Measurements from ENCODE around the gene LDLRAD4.

Gene LDLRAD4

DNA sequence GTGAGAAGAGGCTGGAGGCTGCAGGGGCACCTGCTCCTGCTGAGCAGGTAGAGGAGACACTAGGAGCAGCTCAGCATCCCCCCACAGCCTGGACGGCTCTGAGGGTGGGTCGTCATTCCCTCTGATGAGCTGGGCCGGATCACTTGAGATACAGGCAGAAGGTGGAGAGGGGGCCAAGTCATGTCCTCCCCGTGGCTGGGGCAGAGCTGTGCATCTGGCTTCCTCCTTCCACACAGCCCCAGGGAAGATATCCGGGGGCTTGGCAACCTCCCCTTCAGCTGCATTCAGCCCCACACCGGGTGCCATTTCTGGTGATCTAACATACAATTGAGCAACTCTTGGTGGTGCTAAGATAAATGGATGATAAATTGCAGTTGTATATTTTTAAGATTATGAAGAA lies 236.9 kb downstream of the LDLRAD4 start:
- no peaks in the 10 kb centered on the region for H3K9me3 ChIP-seq (ENCODE audit: control insufficient read depth in 2 of 2, low read length in 2 of 2)
- no peak overlapping the region for H3K9ac ChIP-seq (ENCODE audit: low read depth in 1 of 2, low read length in 2 of 2)
- H3K27ac ChIP-seq (ENCODE audit: low read depth in 2 of 2, low read length in 2 of 2) = no peak overlapping the region
- H3K27me3 ChIP-seq (ENCODE audit: control insufficient read depth in 2 of 2, insufficient read depth in 2 of 2, low read length in 2 of 2) = no peaks in the 10 kb centered on the region
- no peaks in the 10 kb centered on the region for H3K36me3 ChIP-seq (ENCODE audit: control insufficient read depth in 2 of 2, insufficient read depth in 2 of 2, low read length in 2 of 2)
- H3K4me1 ChIP-seq (ENCODE audit: control insufficient read depth in 2 of 2, insufficient read depth in 2 of 2, low read length in 2 of 2) = no peaks in the 10 kb centered on the region
- no peak overlapping the region for H3K4me3 ChIP-seq (ENCODE audit: low read length in 2 of 2)

DNA sequence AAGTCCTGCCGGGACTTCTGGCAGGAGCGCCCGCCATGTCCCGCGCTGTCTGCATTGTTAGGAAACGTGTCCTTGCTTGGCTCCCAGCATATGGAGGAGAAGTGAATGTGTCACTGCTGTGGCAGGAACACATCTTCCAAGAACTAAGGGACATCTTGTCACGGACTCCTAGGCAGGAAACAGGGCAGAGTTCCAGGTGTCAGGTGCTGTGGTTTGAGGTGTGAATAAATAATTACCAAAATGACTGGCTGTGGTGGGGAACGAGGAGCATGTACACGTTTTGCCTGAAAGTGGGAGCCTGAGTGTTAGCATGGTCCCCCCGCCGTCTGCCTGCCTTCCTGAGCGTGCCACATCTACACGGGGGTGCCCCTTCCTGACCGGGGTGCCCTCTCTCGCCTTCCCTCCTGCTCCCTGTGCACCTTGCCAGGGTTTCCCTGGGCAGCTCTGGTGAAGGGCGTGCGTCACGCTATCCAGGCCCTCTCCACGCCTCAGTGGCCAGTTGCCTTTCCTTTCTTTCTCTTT lies 237.5 kb downstream of the LDLRAD4 start:
- Histone ChIP-seq H3K36me3 (ENCODE audit: control insufficient read depth in 2 of 2, insufficient read depth in 2 of 2, low read length in 2 of 2) (no peaks in the 10 kb centered on the region), H3K4me3 (ENCODE audit: low read length in 2 of 2) (no peak overlapping the region), H3K27me3 (ENCODE audit: control insufficient read depth in 2 of 2, insufficient read depth in 2 of 2, low read length in 2 of 2) (no peaks in the 10 kb centered on the region), H3K9me3 (ENCODE audit: control insufficient read depth in 2 of 2, low read length in 2 of 2) (no peaks in the 10 kb centered on the region), H3K4me1 (ENCODE audit: control insufficient read depth in 2 of 2, insufficient read depth in 2 of 2, low read length in 2 of 2) (no peaks in the 10 kb centered on the region), H3K27ac (ENCODE audit: low read depth in 2 of 2, low read length in 2 of 2) (no peak overlapping the region), H3K9ac (ENCODE audit: low read depth in 1 of 2, low read length in 2 of 2) (no peak overlapping the region)

DNA sequence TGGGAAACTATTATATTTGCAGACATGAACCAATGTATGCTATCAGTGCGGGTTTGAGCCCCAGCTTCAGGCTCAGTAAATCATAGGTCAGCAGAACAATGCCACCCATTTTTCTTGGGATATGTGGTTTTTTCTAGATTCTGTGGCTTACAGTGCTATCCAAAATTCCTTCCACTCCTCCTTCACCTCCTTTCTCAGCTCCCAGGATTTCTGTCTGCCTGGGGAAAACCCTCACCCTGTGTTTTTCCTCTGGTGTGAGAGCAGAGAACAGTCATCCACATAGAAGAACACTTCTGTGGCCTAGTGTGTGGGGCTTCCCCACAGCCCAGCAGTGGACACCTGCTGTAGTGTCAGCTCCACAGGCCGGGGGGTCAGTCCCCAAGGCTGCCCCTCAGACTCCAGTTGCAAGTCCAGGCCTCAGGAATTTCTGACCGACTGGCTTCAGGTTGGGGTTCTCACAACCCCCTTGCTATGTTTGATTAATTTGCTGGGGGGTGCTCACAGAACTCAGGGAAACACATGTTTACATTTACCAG lies 238.2 kb downstream of the LDLRAD4 start:
- Histone ChIP-seq H3K36me3 (ENCODE audit: control insufficient read depth in 2 of 2, insufficient read depth in 2 of 2, low read length in 2 of 2) (no peaks in the 10 kb centered on the region), H3K4me1 (ENCODE audit: control insufficient read depth in 2 of 2, insufficient read depth in 2 of 2, low read length in 2 of 2) (no peaks in the 10 kb centered on the region), H3K9ac (ENCODE audit: low read depth in 1 of 2, low read length in 2 of 2) (no peak overlapping the region), H3K4me3 (ENCODE audit: low read length in 2 of 2) (no peak overlapping the region), H3K27ac (ENCODE audit: low read depth in 2 of 2, low read length in 2 of 2) (no peak overlapping the region), H3K9me3 (ENCODE audit: control insufficient read depth in 2 of 2, low read length in 2 of 2) (no peaks in the 10 kb centered on the region), H3K27me3 (ENCODE audit: control insufficient read depth in 2 of 2, insufficient read depth in 2 of 2, low read length in 2 of 2) (no peaks in the 10 kb centered on the region)

DNA sequence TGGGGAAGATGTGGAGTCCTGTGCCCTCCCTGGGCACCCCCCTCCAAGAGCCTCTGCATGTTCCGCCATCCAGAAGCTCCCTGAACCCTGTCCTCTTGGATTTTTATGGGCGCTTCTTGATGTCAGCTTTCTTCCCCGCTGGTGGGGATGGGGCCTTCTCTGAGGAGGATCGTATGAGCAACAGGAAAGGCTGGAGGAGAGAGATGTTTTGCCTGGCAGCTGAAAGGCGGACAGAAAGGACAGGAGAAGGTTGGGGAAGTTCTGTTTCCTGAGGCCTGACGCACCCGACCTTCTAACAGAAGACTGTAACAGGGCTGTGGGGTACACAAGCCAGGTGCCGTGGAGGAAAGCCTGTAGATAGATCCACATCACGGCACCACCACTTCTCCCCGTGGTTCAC lies 238.8 kb downstream of the LDLRAD4 start:
- no peaks in the 10 kb centered on the region for H3K9me3 ChIP-seq (ENCODE audit: control insufficient read depth in 2 of 2, low read length in 2 of 2)
- no peak overlapping the region for H3K27ac ChIP-seq (ENCODE audit: low read depth in 2 of 2, low read length in 2 of 2)
- H3K9ac ChIP-seq (ENCODE audit: low read depth in 1 of 2, low read length in 2 of 2) = no peak overlapping the region
- no peaks in the 10 kb centered on the region for H3K27me3 ChIP-seq (ENCODE audit: control insufficient read depth in 2 of 2, insufficient read depth in 2 of 2, low read length in 2 of 2)
- H3K4me1 ChIP-seq (ENCODE audit: control insufficient read depth in 2 of 2, insufficient read depth in 2 of 2, low read length in 2 of 2) = no peaks in the 10 kb centered on the region
- no peak overlapping the region for H3K4me3 ChIP-seq (ENCODE audit: low read length in 2 of 2)
- no peaks in the 10 kb centered on the region for H3K36me3 ChIP-seq (ENCODE audit: control insufficient read depth in 2 of 2, insufficient read depth in 2 of 2, low read length in 2 of 2)

DNA sequence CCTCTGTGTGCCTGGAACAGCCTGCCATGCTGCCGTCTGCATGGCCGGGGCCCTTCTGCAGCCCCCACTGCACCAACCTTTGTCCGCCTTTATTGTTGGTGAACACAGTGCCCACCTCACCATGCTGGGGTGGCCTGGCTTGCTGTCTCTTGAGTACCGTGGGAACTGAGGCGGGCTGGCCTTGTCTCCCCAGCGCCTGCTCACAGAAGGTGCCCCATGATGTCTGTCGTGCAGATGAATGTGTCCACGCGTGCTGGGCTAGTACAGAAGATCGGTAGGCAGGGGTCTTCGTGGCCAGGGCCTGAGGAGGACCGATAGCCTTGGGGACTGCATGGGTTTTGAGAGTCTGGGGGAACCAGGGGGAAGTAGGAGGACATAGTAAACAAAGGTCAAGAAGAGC lies 242.4 kb downstream of the LDLRAD4 start:
- Histone ChIP-seq H3K27ac (ENCODE audit: low read depth in 2 of 2, low read length in 2 of 2) (no peak overlapping the region), H3K4me3 (ENCODE audit: low read length in 2 of 2) (no peak overlapping the region), H3K9ac (ENCODE audit: low read depth in 1 of 2, low read length in 2 of 2) (no peak overlapping the region), H3K36me3 (ENCODE audit: control insufficient read depth in 2 of 2, insufficient read depth in 2 of 2, low read length in 2 of 2) (no peaks in the 10 kb centered on the region), H3K9me3 (ENCODE audit: control insufficient read depth in 2 of 2, low read length in 2 of 2) (no peaks in the 10 kb centered on the region), H3K27me3 (ENCODE audit: control insufficient read depth in 2 of 2, insufficient read depth in 2 of 2, low read length in 2 of 2) (no peaks in the 10 kb centered on the region), H3K4me1 (ENCODE audit: control insufficient read depth in 2 of 2, insufficient read depth in 2 of 2, low read length in 2 of 2) (peaks cover 0 to 4% of the 10 kb centered on the region in 2 donors)

DNA sequence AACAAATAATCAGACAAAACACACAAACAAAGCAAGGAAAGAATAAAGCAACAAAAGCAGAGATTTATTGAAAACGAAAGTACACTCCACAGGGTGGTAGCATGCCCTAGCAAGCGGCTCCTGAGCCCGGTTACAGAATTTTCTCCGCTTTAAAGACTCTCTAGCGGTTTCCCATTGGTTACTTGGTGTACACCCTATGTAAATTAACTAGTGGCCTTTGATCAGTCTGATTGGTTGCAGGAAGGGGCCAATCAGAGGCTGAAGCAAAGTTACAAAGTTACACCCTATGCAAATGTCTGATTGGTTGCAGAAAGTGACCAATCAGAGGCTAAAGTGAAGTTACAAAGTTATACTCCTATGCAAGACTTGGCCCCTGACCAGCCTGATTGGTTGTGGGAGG lies 242.9 kb downstream of the LDLRAD4 start:
- Histone ChIP-seq H3K4me1 (ENCODE audit: control insufficient read depth in 2 of 2, insufficient read depth in 2 of 2, low read length in 2 of 2) (peaks cover 0 to 4% of the 10 kb centered on the region in 2 donors), H3K9ac (ENCODE audit: low read depth in 1 of 2, low read length in 2 of 2) (no peak overlapping the region), H3K36me3 (ENCODE audit: control insufficient read depth in 2 of 2, insufficient read depth in 2 of 2, low read length in 2 of 2) (no peaks in the 10 kb centered on the region), H3K9me3 (ENCODE audit: control insufficient read depth in 2 of 2, low read length in 2 of 2) (no peaks in the 10 kb centered on the region), H3K4me3 (ENCODE audit: low read length in 2 of 2) (no peak overlapping the region), H3K27me3 (ENCODE audit: control insufficient read depth in 2 of 2, insufficient read depth in 2 of 2, low read length in 2 of 2) (no peaks in the 10 kb centered on the region), H3K27ac (ENCODE audit: low read depth in 2 of 2, low read length in 2 of 2) (no peak overlapping the region)

DNA sequence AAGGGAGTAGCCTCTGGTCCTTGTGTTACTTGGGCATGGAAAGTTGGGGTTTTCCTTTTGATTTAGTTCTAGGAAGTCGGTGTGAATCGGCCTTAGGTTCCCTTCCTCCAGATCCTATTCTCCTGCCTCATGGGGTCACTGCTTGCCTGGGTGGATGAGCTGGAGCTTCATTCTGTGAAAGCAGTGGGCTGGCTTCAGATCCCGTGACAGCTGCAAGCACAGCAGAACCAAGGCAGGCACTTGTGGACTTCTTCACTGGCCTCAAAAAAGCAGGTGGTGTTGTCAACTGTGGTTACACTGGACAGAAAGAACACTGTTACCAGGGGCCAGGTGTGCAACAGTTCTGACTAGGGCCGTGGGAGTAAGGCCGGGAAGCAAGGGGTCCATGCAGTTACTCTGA lies 243.4 kb downstream of the LDLRAD4 start:
- no peaks in the 10 kb centered on the region for H3K9me3 ChIP-seq (ENCODE audit: control insufficient read depth in 2 of 2, low read length in 2 of 2)
- H3K4me3 ChIP-seq (ENCODE audit: low read length in 2 of 2) = no peak overlapping the region
- no peak overlapping the region for H3K27ac ChIP-seq (ENCODE audit: low read depth in 2 of 2, low read length in 2 of 2)
- H3K9ac ChIP-seq (ENCODE audit: low read depth in 1 of 2, low read length in 2 of 2) = no peak overlapping the region
- H3K27me3 ChIP-seq (ENCODE audit: control insufficient read depth in 2 of 2, insufficient read depth in 2 of 2, low read length in 2 of 2) = no peaks in the 10 kb centered on the region
- no peaks in the 10 kb centered on the region for H3K36me3 ChIP-seq (ENCODE audit: control insufficient read depth in 2 of 2, insufficient read depth in 2 of 2, low read length in 2 of 2)
- H3K4me1 ChIP-seq (ENCODE audit: control insufficient read depth in 2 of 2, insufficient read depth in 2 of 2, low read length in 2 of 2) = peaks cover 0 to 4% of the 10 kb centered on the region in 2 donors

DNA sequence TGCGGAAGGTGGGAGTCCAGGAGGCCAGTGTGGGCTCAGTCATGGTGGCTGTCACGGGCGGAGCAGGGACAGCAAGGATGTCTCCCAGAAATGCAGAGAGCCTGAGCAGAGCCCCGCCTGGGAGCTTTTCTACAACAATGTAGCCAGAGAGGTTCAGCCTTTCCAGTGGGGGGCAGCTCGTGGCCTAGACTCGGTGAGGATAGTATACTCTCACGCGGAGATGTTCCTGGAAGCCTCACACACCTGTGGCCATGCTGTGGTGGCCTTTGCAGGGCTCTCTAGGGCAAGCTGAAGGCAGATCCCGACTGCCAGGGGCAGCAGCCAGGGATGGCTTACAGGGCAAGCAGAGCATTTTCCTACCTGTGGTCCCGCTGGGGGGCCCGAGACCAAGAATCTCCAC lies 244.1 kb downstream of the LDLRAD4 start:
- H3K9me3 ChIP-seq (ENCODE audit: control insufficient read depth in 2 of 2, low read length in 2 of 2) = no peaks in the 10 kb centered on the region
- no peaks in the 10 kb centered on the region for H3K36me3 ChIP-seq (ENCODE audit: control insufficient read depth in 2 of 2, insufficient read depth in 2 of 2, low read length in 2 of 2)
- H3K27ac ChIP-seq (ENCODE audit: low read depth in 2 of 2, low read length in 2 of 2) = no peak overlapping the region
- H3K4me1 ChIP-seq (ENCODE audit: control insufficient read depth in 2 of 2, insufficient read depth in 2 of 2, low read length in 2 of 2) = peaks cover 0 to 4% of the 10 kb centered on the region in 2 donors
- no peak overlapping the region for H3K9ac ChIP-seq (ENCODE audit: low read depth in 1 of 2, low read length in 2 of 2)
- H3K27me3 ChIP-seq (ENCODE audit: control insufficient read depth in 2 of 2, insufficient read depth in 2 of 2, low read length in 2 of 2) = no peaks in the 10 kb centered on the region
- H3K4me3 ChIP-seq (ENCODE audit: low read length in 2 of 2) = no peak overlapping the region

DNA sequence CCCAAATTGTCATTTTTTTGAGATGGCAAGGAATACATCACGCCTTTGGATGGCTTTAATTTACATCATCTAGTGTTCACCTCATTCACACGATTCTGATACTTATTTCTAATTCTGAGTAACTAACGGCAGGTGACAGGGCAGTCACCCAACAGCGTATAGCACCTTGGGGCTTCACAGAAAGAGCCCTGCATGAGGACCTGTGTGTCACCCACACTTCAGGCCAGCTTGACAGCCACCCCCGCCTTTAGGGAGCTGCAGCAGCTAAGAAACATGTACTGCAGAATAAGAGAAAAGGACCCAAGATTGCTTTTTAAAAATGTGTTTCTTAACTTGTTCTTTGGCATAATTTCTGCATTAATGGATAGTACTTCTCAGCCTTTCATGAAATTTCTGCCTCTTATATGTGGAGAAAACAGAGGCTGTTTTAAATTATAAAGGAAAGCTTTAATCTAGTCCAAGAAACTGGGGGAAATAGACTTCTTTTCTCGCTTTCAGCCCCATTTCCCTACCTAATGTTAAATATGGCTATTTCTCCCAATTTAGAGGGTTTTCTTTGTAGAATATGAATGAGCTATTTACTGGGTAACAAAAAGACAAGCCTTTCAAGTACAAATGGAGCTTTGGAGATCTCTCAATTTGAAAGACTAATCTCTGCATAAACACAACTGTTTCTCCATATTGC lies 245.1 kb downstream of the LDLRAD4 start:
- H3K9ac ChIP-seq (ENCODE audit: low read depth in 1 of 2, low read length in 2 of 2) = no peak overlapping the region

DNA sequence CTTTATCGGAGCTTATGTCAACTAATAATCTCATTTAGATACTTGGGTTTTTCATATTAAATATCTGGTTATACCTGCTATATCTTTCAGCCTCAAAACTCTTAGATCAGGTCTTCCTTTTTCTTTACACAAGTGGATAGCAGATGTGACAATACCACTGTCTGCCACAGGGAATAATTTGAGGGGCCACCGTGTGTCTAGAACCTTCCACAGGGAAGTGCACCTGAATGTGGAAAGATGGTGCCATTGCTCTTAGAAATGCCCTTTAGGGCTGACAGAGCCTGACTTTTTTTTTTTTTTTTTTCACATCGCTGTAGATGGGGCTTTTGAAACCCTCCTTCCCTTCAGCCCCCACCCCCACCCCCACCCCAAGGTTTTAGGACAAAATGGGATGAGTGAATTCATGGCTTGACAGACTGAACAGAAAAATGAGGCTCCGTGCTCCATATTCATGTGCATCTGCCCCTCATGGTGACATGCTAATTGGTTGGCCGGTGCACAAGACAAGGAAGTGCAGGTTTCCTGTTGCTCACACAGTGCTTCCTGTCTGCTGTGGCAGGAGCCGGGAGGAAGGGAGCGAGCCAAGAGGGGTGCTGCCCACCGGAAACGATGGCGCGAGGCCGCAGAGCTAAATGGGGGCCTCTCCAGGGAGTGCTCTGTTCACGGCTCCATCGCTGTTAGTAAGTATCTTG lies 246.0 kb downstream of the LDLRAD4 start:
- Histone ChIP-seq H3K4me1 (ENCODE audit: control insufficient read depth in 2 of 2, insufficient read depth in 2 of 2, low read length in 2 of 2) (peaks cover 0 to 4% of the 10 kb centered on the region in 2 donors), H3K27me3 (ENCODE audit: control insufficient read depth in 2 of 2, insufficient read depth in 2 of 2, low read length in 2 of 2) (no peaks in the 10 kb centered on the region), H3K4me3 (ENCODE audit: low read length in 2 of 2) (peak overlapping the region in 1 of 2 donors; percentile 68), H3K36me3 (ENCODE audit: control insufficient read depth in 2 of 2, insufficient read depth in 2 of 2, low read length in 2 of 2) (no peaks in the 10 kb centered on the region), H3K9ac (ENCODE audit: low read depth in 1 of 2, low read length in 2 of 2) (peak overlapping the region in 1 of 2 donors; percentile 20), H3K27ac (ENCODE audit: low read depth in 2 of 2, low read length in 2 of 2) (peak overlapping the region in 1 of 2 donors; percentile 41), H3K9me3 (ENCODE audit: control insufficient read depth in 2 of 2, low read length in 2 of 2) (no peaks in the 10 kb centered on the region)

More for the DNA sequence above, 245.1 kb downstream of the LDLRAD4 start:
- Histone ChIP-seq H3K27ac (ENCODE audit: low read depth in 2 of 2, low read length in 2 of 2) (no peak overlapping the region), H3K4me3 (ENCODE audit: low read length in 2 of 2) (no peak overlapping the region), H3K36me3 (ENCODE audit: control insufficient read depth in 2 of 2, insufficient read depth in 2 of 2, low read length in 2 of 2) (no peaks in the 10 kb centered on the region), H3K4me1 (ENCODE audit: control insufficient read depth in 2 of 2, insufficient read depth in 2 of 2, low read length in 2 of 2) (peaks cover 0 to 4% of the 10 kb centered on the region in 2 donors), H3K9me3 (ENCODE audit: control insufficient read depth in 2 of 2, low read length in 2 of 2) (no peaks in the 10 kb centered on the region), H3K27me3 (ENCODE audit: control insufficient read depth in 2 of 2, insufficient read depth in 2 of 2, low read length in 2 of 2) (no peaks in the 10 kb centered on the region)
